Astrocyte (in vitro differentiated cells and primary cell): ENCODE measurements around the gene CRISPLD2. TPM values are rescaled to one million over a fixed set of nuclear protein-coding genes. Genes with fewer than 3 reads are reported as not detected.

ENCODE experiments used
- DNase-seq: peaks from one replicate; pipeline ENCODE4 v3.0.0-alpha.2; 2010; ENCODE audit warnings: low read depth
- FAIRE-seq: peaks from 2 replicates; lab custom pipeline; 2011; peaks lifted over from hg19 to GRCh38; lab: Jason Lieb, UNC
- H2AFZ ChIP-seq: 2 replicates; pipeline ENCODE4 v1.6.0; 2012; ENCODE audit warnings: low read depth, low read length, inconsistent platforms
- H3K27ac ChIP-seq: 2 replicates; pipeline ENCODE4 v1.5.1; 2011; ENCODE audit warnings: low read depth, low read length, inconsistent platforms
- H3K27me3 ChIP-seq: 2 replicates; pipeline ENCODE4 v1.6.0; 2011; ENCODE audit warnings: low read length, inconsistent platforms; ENCODE audit not compliant: insufficient read depth
- H3K36me3 ChIP-seq: 2 replicates; pipeline ENCODE4 v1.5.1; 2011; ENCODE audit warnings: low read length, inconsistent platforms; ENCODE audit not compliant: insufficient read depth
- H3K4me1 ChIP-seq: 2 replicates; pipeline ENCODE4 v1.5.1; 2011; ENCODE audit warnings: low read length, inconsistent platforms; ENCODE audit not compliant: insufficient read depth
- H3K4me2 ChIP-seq: 2 replicates; pipeline ENCODE4 v1.6.0; 2012; ENCODE audit warnings: low read length, inconsistent platforms
- H3K4me3 ChIP-seq: 2 replicates; pipeline ENCODE4 v1.5.1; 2011; ENCODE audit warnings: low read depth, mild to moderate bottlenecking, low read length, inconsistent platforms; ENCODE audit not compliant: insufficient read depth
- H3K79me2 ChIP-seq: 2 replicates; pipeline ENCODE4 v1.6.0; 2012; ENCODE audit warnings: mild to moderate bottlenecking, low read length, inconsistent platforms; ENCODE audit not compliant: insufficient read depth
- H3K9ac ChIP-seq: 2 replicates; pipeline ENCODE4 v1.6.0; 2012; ENCODE audit warnings: mild to moderate bottlenecking, low read length, inconsistent platforms
- H3K9me3 ChIP-seq: 2 replicates; pipeline ENCODE4 v1.5.1; 2012; ENCODE audit warnings: low read depth, mild to moderate bottlenecking, low read length, inconsistent platforms; ENCODE audit not compliant: insufficient read depth
- H4K20me1 ChIP-seq: 2 replicates; pipeline ENCODE4 v1.6.0; 2012; ENCODE audit warnings: low read length, inconsistent platforms; ENCODE audit not compliant: insufficient read depth
- H3K27ac Mint-ChIP-seq: one replicate; pipeline ENCODE4 v1.8.0; 2021; ENCODE audit warnings: mild to moderate bottlenecking, mixed read lengths; ENCODE audit not compliant: unreplicated experiment
- H3K27me3 Mint-ChIP-seq: one replicate; pipeline ENCODE4 v1.8.0; 2021; ENCODE audit warnings: low read depth, mixed read lengths; ENCODE audit not compliant: unreplicated experiment
- H3K36me3 Mint-ChIP-seq: one replicate; pipeline ENCODE4 v1.8.0; 2021; ENCODE audit warnings: low read depth, mixed read lengths; ENCODE audit not compliant: unreplicated experiment
- H3K4me1 Mint-ChIP-seq: one replicate; pipeline ENCODE4 v1.8.0; 2021; ENCODE audit warnings: low read depth, mixed read lengths; ENCODE audit not compliant: unreplicated experiment
- H3K4me3 Mint-ChIP-seq: one replicate; pipeline ENCODE4 v1.8.0; 2021; ENCODE audit warnings: mild to moderate bottlenecking, moderate library complexity, mixed read lengths; ENCODE audit not compliant: unreplicated experiment
- H3K9me3 Mint-ChIP-seq: one replicate; pipeline ENCODE4 v1.8.0; 2021; ENCODE audit warnings: mild to moderate bottlenecking, mixed read lengths; ENCODE audit not compliant: unreplicated experiment
- CTCF ChIP-seq: IDR thresholded peaks from 2 replicates; pipeline ENCODE4 v1.5.1; 2011; ENCODE audit warnings: low read depth, mild to moderate bottlenecking, inconsistent platforms, low read length, moderate library complexity; ENCODE audit not compliant: insufficient read depth
- EZH2 ChIP-seq: IDR thresholded peaks from 2 replicates; pipeline ENCODE4 v1.6.1; 2012; ENCODE audit warnings: mild to moderate bottlenecking, low read length, inconsistent platforms; ENCODE audit not compliant: insufficient read depth
- total RNA-seq: library from RNA; stranded (reverse); gene quantifications from 2 replicates; pipeline ENCODE4 v1.2.1, GENCODE V29; 2021

Gene CRISPLD2
- total RNA-seq, 1 donor from 2014 or later, result 1.8 TPM

DNA sequence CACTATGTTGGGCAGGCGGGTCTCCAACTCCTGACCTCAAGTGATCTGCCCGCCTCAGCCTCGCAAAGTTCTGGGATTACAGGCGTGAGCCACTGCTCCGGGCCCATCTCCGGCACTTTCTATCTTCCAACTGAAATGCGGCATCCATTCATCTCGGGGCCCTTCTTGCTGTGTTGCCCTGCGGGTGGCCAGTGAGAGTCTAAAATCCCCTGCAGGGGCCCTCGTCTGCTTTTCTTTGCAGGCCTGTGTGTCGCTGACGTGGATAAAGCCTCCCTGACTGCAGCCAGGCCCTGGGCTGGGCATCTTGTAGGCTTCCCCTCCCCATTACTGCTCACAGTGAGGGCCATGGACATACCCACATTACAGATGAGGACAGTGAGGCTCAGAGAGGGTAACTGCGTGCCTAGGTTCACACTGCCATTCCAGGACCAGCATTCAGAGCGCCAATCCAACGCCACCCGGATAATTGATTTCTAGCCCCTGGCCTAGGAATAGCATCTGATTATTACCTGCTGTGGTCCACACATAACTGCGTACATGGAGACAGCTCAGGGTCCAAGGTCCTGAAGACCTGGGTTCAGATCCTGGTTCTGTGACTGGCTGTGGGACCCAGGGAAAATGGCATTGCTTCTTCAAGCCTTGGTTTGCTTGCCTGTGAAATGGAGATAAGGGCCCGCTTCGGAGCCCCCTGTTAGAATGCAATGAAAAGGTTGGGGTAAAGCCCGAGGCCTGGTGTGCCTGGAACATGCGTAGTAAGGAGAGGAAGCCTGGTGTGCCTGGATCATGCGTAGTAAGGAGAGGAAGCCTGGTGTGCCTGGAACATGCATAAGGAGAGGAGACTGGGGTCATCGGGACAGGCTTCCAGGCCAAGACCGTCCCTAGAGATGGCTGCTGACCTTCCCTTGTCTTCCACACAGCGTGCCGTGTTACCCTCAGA is 25.0 kb downstream of the CRISPLD2 start:
- Histone ChIP-seq H3K27ac (no peak overlapping the region), H4K20me1 (no peaks in the 10 kb centered on the region), H3K4me1 (peaks cover 13% of the 10 kb centered on the region), H3K9me3 (no peaks in the 10 kb centered on the region), H3K36me3 (no peaks in the 10 kb centered on the region), H3K27me3 (no peaks in the 10 kb centered on the region), H3K9ac (no peak overlapping the region), H3K4me3 (no peak overlapping the region), H2AFZ (no peak overlapping the region), H3K4me2 (no peak overlapping the region), H3K79me2 (no peaks in the 10 kb centered on the region)
- Mint-ChIP-seq H3K4me1 (peaks cover 8% of the 10 kb centered on the region), H3K36me3 (no peaks in the 10 kb centered on the region), H3K27me3 (peaks cover 51% of the 10 kb centered on the region), H3K4me3 (no peak overlapping the region), H3K27ac (no peak overlapping the region), H3K9me3 (no peaks in the 10 kb centered on the region)
- DNase-seq, result no peak
- TF ChIP-seq EZH2, result no peak
- FAIRE-seq, result no peak

- Histone ChIP-seq H3K4me2 (no peak overlapping the region), H3K9ac (no peak overlapping the region), H3K79me2 (no peaks in the 10 kb centered on the region), H2AFZ (no peak overlapping the region), H4K20me1 (no peaks in the 10 kb centered on the region), H3K27me3 (no peaks in the 10 kb centered on the region), H3K36me3 (no peaks in the 10 kb centered on the region), H3K9me3 (no peaks in the 10 kb centered on the region), H3K27ac (no peak overlapping the region), H3K4me3 (no peak overlapping the region), H3K4me1 (peaks cover 6% of the 10 kb centered on the region)
- no peak for FAIRE-seq
- Mint-ChIP-seq H3K9me3 (peaks cover 3% of the 10 kb centered on the region), H3K36me3 (peaks cover 2% of the 10 kb centered on the region), H3K27ac (no peak overlapping the region), H3K27me3 (peaks cover 51% of the 10 kb centered on the region), H3K4me3 (no peak overlapping the region), H3K4me1 (peaks cover 4% of the 10 kb centered on the region)
- TF ChIP-seq EZH2, result no peak
- no peak for TF ChIP-seq CTCF
- no peak for DNase-seq
Observed at GRCh38 chr16:84845496-84846002, 25.8 kb downstream of the CRISPLD2 start.

DNA sequence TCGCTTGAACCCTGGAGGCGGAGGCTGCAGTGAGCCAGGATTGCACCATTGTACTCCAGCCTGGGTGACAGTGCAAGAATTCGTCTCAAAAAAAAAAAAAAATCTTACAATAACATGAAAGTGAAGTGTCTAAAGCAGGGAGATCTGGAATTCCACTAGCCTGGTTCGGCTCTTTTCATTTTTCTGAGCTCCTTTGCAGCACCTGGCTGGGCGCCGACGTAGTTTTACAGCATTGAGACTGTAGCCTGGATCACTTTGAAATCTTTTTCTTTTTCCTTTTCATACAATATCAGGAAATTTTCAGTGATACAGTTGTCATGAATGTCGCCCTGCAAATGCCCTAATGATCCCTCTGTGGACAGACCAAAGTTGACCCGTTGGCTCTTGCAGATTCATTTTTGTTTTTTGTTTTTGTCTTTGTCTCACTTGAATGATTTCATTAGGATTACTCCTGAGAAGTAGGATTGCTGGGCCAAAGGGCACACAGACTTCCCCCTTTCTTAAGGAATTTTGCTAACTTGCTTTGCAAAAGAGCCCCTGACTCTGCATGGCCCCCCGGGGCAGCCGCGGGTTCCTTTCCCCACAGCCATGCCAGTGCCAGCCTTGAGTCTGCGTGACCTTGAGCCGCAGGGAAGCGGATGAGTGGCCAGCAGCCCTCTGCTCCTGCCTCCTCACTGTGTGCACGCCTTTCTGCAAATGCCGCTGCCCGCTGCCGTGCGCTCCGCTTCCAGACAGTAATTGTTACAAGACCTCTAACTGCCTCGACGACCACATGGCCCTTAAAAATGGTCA is 28.0 kb downstream of the CRISPLD2 start:
- H3K27me3 Mint-ChIP-seq, result peaks cover 41% of the 10 kb centered on the region

More for the DNA sequence above, 28.0 kb downstream of the CRISPLD2 start:
- no peak overlapping the region for H3K27ac ChIP-seq
- peaks cover 17% of the 10 kb centered on the region for H3K4me1 ChIP-seq
- H3K27me3 ChIP-seq, result no peaks in the 10 kb centered on the region
- DNase-seq, result no peak
- H4K20me1 ChIP-seq, result no peaks in the 10 kb centered on the region
- no peak overlapping the region for H3K4me3 ChIP-seq
- H3K4me2 ChIP-seq, result peak overlapping the region; percentile 23
- Mint-ChIP-seq H3K9me3 (peaks cover 8% of the 10 kb centered on the region), H3K36me3 (peaks cover 5% of the 10 kb centered on the region), H3K4me3 (no peak overlapping the region), H3K4me1 (peaks cover 4% of the 10 kb centered on the region), H3K27ac (no peak overlapping the region)
- FAIRE-seq, result no peak
- H3K9ac ChIP-seq, result no peak overlapping the region
- TF ChIP-seq CTCF (no peak), EZH2 (no peak)
- no peaks in the 10 kb centered on the region for H3K9me3 ChIP-seq
- H3K79me2 ChIP-seq, result no peaks in the 10 kb centered on the region
- no peaks in the 10 kb centered on the region for H3K36me3 ChIP-seq
- no peak overlapping the region for H2AFZ ChIP-seq
